ENCODE measurements around the gene PIK3C2G.
"Not testable (repeated sequence)": the region's sequence is repeated elsewhere in the genome, so short reads cannot be mapped to it uniquely, and the experiment has no call there.

PIK3C2G gene

GRCh38 chr12:18658179-18658578 is 396.9 kb downstream of the PIK3C2G start:
- no peak for DNase-seq

GRCh38 chr12:18658829-18659228 is 397.5 kb downstream of the PIK3C2G start:
- DNase-seq, result no peak

GRCh38 chr12:18676141-18676540 is 414.8 kb downstream of the PIK3C2G start:
- no peak for DNase-seq

- no peak for DNase-seq
These were observed 415.8 kb downstream of the PIK3C2G start for GRCh38 chr12:18676996-18677588.

GRCh38 chr12:18681818-18682217 is 420.5 kb downstream of the PIK3C2G start:
- DNase-seq, result no peak

- peak; percentile 39 for DNase-seq
These were observed 422.2 kb downstream of the PIK3C2G start for GRCh38 chr12:18683327-18684013.

GRCh38 chr12:18684430-18684829 is 423.1 kb downstream of the PIK3C2G start:
- DNase-seq, result peak; percentile 51

GRCh38 chr12:18689771-18690170 is 428.5 kb downstream of the PIK3C2G start:
- DNase-seq, result no peak

- DNase-seq, result no peak
These were observed 429.3 kb downstream of the PIK3C2G start for GRCh38 chr12:18690653-18691052.

- not testable (repeated sequence) for DNase-seq
These were observed 432.7 kb downstream of the PIK3C2G start for GRCh38 chr12:18693986-18694385.

- DNase-seq, result no peak
These were observed 435.8 kb downstream of the PIK3C2G start for GRCh38 chr12:18696971-18697602.

Data from inflammatory macrophage treated with lipopolysaccharide for 4 hours (primary cell).